Mesodermal cell (in vitro differentiated cells): ENCODE data around the gene DAD1.
A peak's percentile ranks its signal among the peaks of the same experiment; 100 is the strongest.

Source experiments
- H3K27ac ChIP-seq: 2 replicates; pipeline ENCODE4 v1.7.0; 2013; ENCODE audit warnings: mild to moderate bottlenecking, low read depth, low read length, moderate library complexity; ENCODE audit not compliant: severe bottlenecking
- H3K36me3 ChIP-seq: 2 replicates; pipeline ENCODE4 v1.7.1; 2013; ENCODE audit warnings: mild to moderate bottlenecking, low read length, moderate library complexity; ENCODE audit not compliant: control insufficient read depth, insufficient read depth
- H3K4me1 ChIP-seq: one replicate; pipeline ENCODE4 v1.7.1; 2013; ENCODE audit warnings: mild to moderate bottlenecking, low read length; ENCODE audit not compliant: insufficient read depth, control insufficient read depth, poor library complexity, severe bottlenecking
- H3K4me3 ChIP-seq: 2 replicates; pipeline ENCODE4 v1.7.0; 2013; ENCODE audit warnings: low read length, control low read depth, mild to moderate bottlenecking; ENCODE audit not compliant: insufficient read depth, poor library complexity, severe bottlenecking; ENCODE audit errors: extremely low read depth
- H3K9me3 ChIP-seq: 2 replicates; pipeline ENCODE4 v1.7.1; 2013; ENCODE audit warnings: mild to moderate bottlenecking, low read length, moderate library complexity; ENCODE audit not compliant: control insufficient read depth
- WGBS, 2 experiments: methylation state at CpG; one replicate each; pipeline ENCODE4 v1.1.5; 2013; ENCODE audit warnings: missing lambda C conversion rate in 2 of 2; ENCODE audit not compliant: insufficient coverage in 2 of 2; 5-methylcytosine and 5-hydroxymethylcytosine counted together

Gene DAD1

DNA sequence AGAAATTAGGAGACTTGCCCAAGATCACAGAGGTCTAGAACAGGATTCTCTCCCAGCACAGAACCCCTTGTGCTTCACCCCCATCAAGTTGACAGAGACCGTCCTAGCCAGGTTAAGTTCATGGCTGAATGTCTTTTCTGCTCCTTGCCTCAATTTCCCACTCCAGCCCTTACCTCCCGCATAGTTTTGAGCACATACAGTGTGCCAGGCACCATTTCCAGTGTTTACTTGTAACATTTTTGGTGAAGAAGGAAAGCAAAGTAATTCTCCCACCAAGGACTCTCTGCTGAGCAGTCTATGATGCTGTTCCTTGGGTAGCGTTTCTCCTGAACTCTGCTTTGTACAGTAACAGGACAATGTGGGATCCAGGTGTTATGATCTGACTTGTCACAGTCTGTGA, 10.3 kb upstream of the DAD1 start:
- peak overlapping the region; percentile 89 for H3K4me3 ChIP-seq
- peaks cover 29% of the 10 kb centered on the region for H3K36me3 ChIP-seq
- 89 to 91% methylated on average over 1 to 3 of the region's 3 CpGs for WGBS, 2 experiments
- peaks cover 12% of the 10 kb centered on the region for H3K4me1 ChIP-seq
- H3K27ac ChIP-seq, result no peak overlapping the region
- no peaks in the 10 kb centered on the region for H3K9me3 ChIP-seq

DNA sequence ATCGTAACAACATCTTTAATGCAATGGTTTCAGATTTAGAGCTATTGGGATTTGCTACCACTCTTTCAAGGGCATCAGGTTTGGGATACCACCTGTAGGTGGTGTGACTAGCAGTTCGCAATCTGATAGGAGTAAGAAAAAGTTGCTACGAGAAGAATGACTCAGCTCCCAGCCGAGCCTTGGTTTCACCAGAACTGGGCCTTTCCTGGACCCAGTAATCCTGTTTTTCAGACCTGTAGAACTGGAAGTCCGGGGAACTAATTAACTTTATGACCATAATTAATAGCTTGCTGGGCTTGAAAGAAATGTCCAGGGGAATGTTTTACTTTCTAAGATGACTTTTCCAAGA, 9.8 kb upstream of the DAD1 start:
- Histone ChIP-seq H3K36me3 (peaks cover 26% of the 10 kb centered on the region), H3K27ac (no peak overlapping the region), H3K9me3 (no peaks in the 10 kb centered on the region), H3K4me3 (peak overlapping the region; percentile 89), H3K4me1 (peaks cover 13% of the 10 kb centered on the region)
- 2 to 7% methylated on average over 3 of the region's 5 CpGs for WGBS, 2 experiments

DNA sequence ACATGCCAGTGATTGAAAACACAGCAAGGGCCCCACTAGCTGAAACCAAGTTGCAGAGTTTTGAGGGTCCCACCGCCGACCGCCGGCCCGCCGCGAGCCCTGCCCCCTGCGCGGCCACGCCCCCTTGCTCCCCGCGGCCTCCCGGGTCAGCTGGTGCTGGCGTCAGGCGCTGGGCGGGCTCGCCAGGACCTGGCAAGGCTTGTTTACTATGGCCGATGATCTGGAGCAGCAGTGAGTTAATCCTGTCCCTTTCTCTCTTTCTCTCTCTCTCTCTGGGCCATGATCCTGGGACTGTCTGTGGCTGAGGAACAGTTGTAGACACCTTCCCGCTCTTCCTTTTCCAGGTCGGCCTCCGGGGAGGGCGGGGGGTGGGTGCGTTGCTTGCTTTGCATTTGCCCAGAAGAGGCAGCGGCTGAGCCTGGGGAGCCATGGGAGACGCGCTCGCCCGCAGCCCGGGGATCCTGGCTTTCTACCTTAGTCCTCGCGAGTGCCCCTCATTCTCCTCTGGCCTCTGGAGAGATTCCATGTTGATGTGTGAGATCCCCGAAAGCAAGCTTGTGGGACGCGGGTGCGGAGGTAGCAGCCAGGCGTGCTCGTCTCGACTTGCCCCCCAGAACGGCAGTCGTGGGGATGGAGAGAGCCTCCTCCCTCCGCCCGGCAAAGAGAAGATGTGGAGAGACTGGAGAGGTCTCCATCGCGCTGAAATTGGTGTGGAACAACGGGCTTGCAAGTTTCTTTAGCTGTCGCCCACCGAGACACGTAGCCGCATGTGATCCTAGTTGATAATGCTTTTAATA, 9.3 kb upstream of the DAD1 start, which contains the start of gene ABHD4:
Gene ABHD4 (plus strand): TSS at position 202 of the 797 bp plus-strand sequence. CDS start 7 bp downstream, at position 209.
- Histone ChIP-seq H3K4me1 (peaks cover 15% of the 10 kb centered on the region), H3K27ac (peak within 1 kb of the TSS; percentile 78), H3K36me3 (peaks cover 20% of the 10 kb centered on the region), H3K4me3 (peak within 1 kb of the TSS; percentile 89), H3K9me3 (no peaks in the 10 kb centered on the region)
- WGBS, 2 experiments, result 0 to 2% methylated on average over 32 to 37 of the region's 49 CpGs

DNA sequence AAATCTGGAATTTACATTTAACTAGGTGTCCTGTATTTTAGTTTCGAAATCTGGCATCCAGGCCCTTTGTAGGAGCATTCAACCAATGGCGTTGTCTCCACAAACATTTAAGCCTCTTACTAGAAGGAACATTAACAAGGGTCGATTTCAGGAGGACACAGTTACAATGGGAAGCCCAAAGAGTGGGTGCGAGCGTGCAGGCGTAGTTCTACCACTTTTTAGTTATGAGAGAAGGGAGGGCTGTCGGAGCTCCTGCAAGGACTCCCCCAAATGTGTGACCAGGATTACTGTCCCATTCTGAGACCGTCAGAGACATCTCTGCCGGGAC, 8.7 kb upstream of the DAD1 start:
- Histone ChIP-seq H3K27ac (no peak overlapping the region), H3K9me3 (no peaks in the 10 kb centered on the region), H3K4me1 (peaks cover 15% of the 10 kb centered on the region), H3K36me3 (peaks cover 15% of the 10 kb centered on the region), H3K4me3 (peak overlapping the region; percentile 89)
- WGBS, 2 experiments, result 16 to 27% methylated on average over 5 to 9 of the region's 9 CpGs

DNA sequence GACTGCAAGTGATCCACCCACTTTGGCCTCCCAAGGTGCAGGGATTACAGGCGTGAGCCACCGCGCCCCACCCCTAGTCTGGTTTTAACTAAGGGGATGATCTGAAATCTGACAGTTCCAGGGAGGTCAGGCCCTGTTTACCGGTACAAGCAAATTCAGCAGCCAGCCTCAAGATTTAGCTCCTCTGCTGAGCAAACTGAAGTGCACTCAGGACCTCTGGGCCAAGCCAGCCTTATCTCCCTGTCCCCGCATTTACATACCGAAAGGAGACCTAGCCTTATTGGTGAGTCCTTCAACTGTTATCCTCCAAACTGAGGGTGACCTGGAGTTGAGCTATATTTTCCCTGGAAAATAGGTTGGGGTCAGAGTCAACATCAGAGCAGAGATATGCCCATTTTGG, 8.2 kb upstream of the DAD1 start:
- peaks cover 15% of the 10 kb centered on the region for H3K4me1 ChIP-seq
- H3K9me3 ChIP-seq, result no peaks in the 10 kb centered on the region
- 88 to 89% methylated on average over 5 of the region's 6 CpGs for WGBS, 2 experiments
- H3K27ac ChIP-seq, result no peak overlapping the region
- peaks cover 10% of the 10 kb centered on the region for H3K36me3 ChIP-seq
- H3K4me3 ChIP-seq, result no peak overlapping the region

DNA sequence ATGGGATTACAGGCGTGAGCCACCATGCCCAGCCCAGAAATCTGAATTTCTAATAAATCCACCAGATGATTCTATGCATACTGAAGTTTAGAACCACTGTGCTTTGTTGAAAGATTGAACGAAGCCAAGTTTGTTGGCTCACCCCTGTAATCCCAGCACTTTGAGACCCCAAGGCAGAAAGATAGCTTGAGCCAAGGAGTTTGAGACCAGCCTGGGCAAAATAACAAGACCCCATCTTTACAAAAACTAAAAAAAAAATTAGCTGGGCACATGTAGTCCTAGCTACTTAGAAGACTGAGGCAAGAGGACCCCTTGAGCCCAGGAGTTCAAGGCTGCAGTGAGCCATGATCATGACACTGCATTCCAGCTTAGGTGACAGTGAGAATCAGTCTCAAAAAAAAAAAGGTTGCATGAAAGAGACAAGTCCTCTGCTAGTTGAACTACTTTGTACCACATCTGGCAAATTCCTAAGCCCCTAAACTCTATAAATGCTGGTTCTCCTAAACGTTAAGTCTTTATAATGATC, 7.4 kb upstream of the DAD1 start:
- Histone ChIP-seq H3K4me1 (peaks cover 15% of the 10 kb centered on the region), H3K27ac (no peak overlapping the region), H3K9me3 (no peaks in the 10 kb centered on the region), H3K4me3 (no peak overlapping the region), H3K36me3 (peaks cover 2% of the 10 kb centered on the region)
- WGBS, 2 experiments, result 86 to 95% methylated on average over 2 to 3 of the region's 3 CpGs

DNA sequence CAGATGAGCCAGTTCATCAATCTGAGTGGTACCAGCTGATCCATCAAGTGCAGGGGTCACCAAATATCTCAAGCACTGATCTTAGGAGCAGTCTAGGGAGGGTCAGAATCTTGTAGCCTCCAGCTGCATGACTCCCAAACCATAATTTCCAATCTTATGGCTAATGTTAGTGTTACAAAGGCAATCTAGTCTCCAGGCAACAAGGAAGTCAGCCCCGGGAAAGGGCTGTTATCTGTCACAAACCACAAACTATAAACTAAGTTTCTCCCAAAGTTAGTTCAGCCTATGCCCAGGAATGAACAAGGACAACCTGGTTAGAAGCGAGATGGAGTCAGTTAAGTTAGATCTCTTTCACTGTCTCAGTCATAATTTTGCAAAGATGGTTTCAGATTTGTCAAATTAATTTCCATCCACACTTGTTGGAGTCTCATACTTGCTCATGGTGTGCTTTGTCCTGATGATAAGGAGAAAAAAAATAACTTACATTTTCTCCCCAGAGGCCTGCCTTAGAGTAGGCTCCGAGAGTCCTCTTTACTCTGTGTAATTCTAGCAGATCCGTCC, 5.2 kb upstream of the DAD1 start:
- WGBS, 2 experiments, result 56% methylated on average over 2 of the region's 4 CpGs; no CpG with 5 or more reads in 1 of the 2 experiments
- H3K4me1 ChIP-seq, result peaks cover 12% of the 10 kb centered on the region
- H3K4me3 ChIP-seq, result no peak overlapping the region

DNA sequence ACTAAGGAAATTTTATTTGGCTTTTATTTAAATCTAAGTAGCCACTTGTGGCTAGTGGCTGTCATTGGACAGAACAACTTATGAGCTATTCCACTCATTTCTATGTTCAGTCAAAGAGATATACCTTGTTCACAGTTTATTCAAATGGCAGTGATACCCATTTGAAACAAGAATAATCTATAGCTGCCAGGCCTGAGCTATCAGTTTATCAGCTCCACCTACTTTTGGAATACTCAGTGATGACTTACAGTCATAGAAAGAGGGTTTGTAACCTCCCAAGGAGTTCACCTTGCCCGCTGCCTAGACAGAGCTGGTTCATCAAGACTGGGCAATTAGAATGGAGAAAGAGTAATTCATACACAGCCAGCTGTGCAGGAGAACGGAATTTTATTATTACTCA, 4.6 kb upstream of the DAD1 start:
- no peak overlapping the region for H3K4me3 ChIP-seq
- H3K36me3 ChIP-seq, result no peaks in the 10 kb centered on the region
- H3K4me1 ChIP-seq, result peaks cover 7% of the 10 kb centered on the region
- no peak overlapping the region for H3K27ac ChIP-seq
- H3K9me3 ChIP-seq, result no peaks in the 10 kb centered on the region
- 90 to 100% methylated on average over 1 to 2 of the region's 2 CpGs for WGBS, 2 experiments

More for the DNA sequence above, 5.2 kb upstream of the DAD1 start:
- no peak overlapping the region for H3K27ac ChIP-seq
- no peaks in the 10 kb centered on the region for H3K9me3 ChIP-seq
- no peaks in the 10 kb centered on the region for H3K36me3 ChIP-seq

DNA sequence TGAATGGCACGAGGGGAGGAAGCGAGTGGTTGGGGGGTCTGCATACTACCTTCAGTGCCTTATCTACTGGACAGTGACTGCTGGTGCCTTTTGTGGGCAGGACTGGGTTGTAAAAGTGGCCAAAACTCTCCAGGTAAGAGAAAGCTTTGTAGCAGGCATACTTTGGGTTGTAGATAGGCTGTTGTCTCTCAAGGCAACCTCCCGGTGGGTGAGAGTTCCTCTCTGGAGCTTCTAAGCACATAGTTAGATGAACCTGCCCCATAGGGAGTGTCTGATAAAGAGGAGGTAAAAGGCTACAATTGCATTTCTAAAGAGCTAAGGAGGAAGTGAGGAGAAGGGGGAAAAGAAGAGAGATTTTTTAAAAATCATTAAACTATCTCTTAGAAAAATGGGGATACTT, 4.2 kb upstream of the DAD1 start:
- Histone ChIP-seq H3K4me3 (no peak overlapping the region), H3K27ac (no peak overlapping the region), H3K36me3 (no peaks in the 10 kb centered on the region), H3K9me3 (no peaks in the 10 kb centered on the region), H3K4me1 (peaks cover 7% of the 10 kb centered on the region)
- WGBS, 2 experiments, result 47 to 65% methylated on average over 3 of the region's 3 CpGs

DNA sequence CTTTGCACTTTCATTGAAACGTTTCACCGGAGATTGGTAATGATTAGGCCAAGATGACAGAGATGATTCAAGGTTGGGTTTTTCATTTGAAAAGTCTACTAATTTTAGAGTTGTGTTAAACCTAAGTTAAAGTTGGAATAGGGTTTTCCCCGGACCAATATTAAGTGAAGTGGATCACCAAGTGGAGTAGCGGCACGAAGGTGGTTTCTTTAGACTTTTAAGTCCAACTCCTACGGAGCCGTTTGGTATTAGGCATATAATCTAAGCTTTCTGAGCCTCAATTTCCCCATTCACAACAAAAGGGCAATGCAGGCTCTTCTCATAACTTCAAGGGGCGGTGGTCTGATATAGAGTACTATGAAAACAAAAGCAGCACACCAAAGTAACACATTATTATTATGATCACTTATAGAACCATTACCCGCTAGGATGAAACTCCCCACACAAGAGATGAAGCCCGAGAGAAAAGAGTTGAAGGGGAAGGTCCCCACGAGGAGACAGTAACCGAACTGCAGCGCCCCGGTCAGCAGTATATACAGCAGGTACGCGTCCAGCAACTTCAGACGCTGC, 413 bp downstream of the DAD1 start:
- 9% methylated on average over 9 to 12 of the region's 17 CpGs for WGBS, 2 experiments
- peak overlapping the region; percentile 69 for H3K27ac ChIP-seq
- H3K4me3 ChIP-seq, result peak overlapping the region; percentile 87
- H3K4me1 ChIP-seq, result peaks cover 11% of the 10 kb centered on the region
- H3K36me3 ChIP-seq, result peaks cover 29% of the 10 kb centered on the region
- no peaks in the 10 kb centered on the region for H3K9me3 ChIP-seq
